GM19438 (cell line): ENCODE measurements around the gene AAGAB.

Experiments
- ATAC-seq: cut with Tn5 transposase; IDR thresholded peaks from one replicate; pipeline ENCODE4 v1.9.1; 2021; ENCODE audit warnings: low read depth; ENCODE audit not compliant: unreplicated experiment

The AAGAB gene

GRCh38 chr15:67212684-67213367, 41.6 kb downstream of the AAGAB start:
- no peak for ATAC-seq

- ATAC-seq: no peak
Measured at GRCh38 chr15:67210555-67211168, 43.8 kb downstream of the AAGAB start.

DNA sequence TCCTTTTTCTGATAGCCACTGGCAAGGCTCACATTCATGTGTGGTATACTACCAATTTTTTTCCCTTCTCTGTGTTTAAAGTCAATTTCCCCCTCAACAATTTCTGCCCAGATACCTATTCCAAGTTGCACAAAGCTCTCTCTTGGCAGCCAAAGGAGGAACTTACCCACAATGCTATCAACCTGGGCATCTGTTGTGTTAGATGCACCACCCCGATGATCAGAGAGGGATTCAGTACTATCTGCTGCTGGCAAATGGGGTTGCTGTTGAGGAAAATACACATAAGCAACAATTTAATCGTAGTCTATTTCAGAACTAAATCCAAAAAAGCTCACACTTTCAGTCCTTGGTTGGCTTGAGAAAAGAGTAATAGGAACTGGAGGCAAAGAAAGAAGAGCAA, 46.1 kb downstream of the AAGAB start:
- ATAC-seq: no peak

DNA sequence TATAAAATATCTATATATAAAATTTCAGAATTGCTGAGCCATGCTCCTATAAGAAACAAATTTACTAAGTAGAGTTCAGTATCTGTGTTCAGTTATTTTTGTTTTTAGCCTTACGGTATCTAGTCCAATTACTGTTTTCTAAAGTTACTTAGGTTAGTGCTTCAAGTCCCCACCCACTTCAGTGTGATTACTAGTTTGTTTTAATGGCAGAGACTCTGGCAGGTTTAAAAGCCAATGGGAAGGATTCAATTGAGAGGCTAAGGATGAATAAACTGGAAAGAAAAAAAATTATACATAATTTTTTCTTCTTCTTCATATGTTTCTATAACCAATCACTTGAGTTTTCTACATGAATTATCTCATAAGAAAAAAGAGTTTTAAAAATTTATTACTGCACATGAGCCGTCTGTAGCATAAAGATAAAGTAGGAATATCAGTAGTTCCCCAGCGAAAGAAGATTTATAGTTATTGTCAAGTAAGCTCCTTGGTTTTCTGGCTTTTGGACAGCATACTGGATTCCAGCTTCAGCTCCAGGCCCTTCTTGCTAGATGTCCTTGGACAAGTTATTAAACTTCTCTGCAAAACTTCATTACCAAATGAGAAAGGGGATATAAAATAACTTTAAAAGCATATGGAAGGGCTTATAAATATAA, 46.8 kb downstream of the AAGAB start:
- no peak for ATAC-seq

GRCh38 chr15:67202991-67203390, 51.5 kb downstream of the AAGAB start:
- no peak for ATAC-seq

DNA sequence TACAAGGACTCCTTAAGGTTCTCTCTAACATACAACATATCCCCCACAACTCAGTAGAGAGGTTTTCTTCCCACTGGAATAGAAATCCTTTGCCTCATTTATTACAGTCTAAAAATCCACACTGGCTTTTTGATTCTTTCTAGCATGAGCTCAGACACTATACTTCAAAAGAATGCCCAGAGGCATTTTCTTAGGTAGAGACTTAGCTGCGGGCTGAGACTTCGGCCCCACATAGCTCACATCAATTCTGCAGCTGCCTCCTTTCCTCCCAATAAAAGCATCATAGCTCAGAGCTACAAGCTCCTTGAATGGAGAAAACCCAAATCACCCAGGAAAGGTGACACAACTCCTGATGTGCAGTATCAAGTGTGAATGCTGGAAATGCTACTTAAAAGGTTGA, 52.4 kb downstream of the AAGAB start:
- ATAC-seq: no peak

DNA sequence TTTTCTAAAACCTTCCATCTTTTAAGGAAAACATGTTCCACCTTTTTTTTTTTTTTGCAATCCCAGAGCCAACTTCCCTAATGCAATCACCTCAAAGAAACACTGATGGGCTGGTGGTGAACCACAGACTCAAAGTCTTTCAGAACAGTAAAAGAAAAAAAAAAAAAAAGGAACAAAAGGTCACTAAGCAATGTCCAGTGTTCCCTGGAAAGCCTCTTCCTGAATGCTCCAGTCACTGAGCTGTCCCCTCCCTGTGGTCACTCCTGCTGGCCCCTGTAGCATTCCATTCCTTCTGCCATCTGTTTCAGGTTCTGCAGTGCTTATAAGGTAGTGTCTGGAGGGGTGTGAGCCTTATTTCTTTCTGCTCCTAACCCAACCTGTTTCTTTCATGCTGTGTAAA, 53.3 kb downstream of the AAGAB start:
- no peak for ATAC-seq

DNA sequence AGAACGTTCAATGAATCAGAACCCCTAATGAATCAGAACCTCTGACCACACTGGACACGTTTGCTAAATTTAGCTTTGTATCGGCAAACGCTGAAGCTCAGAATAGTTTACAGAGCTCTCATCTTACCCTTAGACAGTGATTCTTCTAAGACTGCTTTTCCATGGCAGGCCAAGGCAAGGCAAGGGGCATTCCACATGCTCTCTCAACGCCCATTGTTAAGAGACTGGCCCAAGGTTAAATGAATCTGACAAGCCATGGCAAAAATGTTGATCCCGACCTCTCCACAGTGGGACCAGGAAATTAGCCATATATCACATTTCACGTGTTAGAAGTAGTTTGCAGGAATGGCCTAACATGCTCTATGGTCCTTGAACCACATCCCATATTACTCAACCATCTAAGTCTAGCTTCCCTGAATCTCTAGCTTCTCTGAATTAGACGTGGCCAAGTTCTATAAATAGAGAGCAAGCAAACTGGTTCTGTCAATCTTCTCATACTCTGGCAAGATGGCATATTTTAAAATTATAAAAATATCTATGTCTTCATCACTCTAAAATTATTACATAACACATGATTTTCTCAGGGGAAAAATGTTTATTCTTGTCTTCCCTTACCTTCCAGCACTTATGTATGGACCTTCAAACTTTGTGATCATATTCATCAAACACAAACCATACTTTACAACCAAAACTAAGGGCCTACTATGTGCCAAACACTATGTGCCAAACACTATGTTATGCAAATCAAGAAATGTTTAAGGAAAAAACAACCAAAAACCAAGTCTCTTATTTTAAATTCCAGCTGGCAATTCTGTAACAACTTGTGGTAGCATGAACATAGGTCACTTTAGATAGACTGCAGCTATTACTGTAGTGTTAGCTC, 54.3 kb downstream of the AAGAB start:
- no peak for ATAC-seq

- ATAC-seq: no peak
Measured at GRCh38 chr15:67199391-67199790, 55.1 kb downstream of the AAGAB start.

GRCh38 chr15:67198157-67198754, 56.2 kb downstream of the AAGAB start:
- no peak for ATAC-seq

GRCh38 chr15:67197364-67197695, 57.1 kb downstream of the AAGAB start:
- ATAC-seq: no peak

DNA sequence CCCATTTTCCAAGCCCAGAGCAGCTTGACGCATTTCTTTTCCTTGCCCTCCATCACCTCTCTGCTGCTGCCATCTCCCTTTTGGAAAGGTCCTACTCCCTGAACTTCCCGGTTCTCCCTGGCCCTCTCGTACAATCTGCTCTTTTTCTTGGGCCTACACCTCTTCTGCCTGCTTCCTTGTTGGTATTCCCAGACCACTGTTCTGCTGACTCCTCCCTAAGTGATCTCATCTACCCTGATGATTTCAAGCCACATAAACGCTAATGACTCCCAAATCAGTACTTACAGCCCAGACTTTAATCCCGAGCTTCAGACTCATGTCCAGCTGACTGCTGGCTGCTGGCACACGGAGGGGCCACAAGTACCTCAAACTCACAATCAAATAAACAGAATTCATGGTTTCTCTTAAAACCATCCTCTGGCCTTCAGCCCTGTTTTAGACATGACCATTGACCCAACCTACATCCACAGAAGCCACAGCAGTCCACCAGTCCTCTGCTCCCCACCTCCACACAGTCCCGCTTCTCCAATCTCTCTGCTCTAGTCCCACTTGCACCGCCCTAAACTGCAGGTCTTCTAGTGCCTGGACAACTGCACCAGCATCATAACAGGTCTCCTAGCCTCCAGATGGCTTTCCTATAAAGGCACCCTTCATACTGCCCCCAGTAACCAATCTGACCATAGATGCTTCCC, 57.6 kb downstream of the AAGAB start:
- no peak for ATAC-seq

DNA sequence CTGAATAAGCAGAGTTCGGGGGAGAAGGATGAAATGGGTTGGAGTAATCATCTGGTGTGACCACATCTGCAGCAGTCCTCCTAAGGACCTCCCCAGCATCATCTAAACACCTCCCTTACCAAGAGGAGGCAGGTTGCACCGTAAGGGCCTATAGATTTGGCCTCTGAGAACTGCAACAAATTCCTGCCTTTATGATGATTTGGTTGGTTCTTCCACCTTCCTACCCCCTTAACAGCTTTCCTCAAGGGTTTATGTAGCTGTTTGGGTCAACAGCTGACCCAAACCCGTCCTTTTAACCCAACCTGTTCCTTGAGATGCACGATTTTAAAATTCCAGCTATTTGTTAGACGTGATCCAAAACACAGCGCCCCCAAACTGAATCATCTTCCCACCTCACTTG, 58.2 kb downstream of the AAGAB start:
- ATAC-seq: no peak

GRCh38 chr15:67195305-67195704, 59.2 kb downstream of the AAGAB start:
- ATAC-seq: no peak

- ATAC-seq: no peak
Measured at GRCh38 chr15:67194171-67195114, 60.0 kb downstream of the AAGAB start.

- ATAC-seq: no peak
Measured at GRCh38 chr15:67193223-67193990, 61.1 kb downstream of the AAGAB start.

DNA sequence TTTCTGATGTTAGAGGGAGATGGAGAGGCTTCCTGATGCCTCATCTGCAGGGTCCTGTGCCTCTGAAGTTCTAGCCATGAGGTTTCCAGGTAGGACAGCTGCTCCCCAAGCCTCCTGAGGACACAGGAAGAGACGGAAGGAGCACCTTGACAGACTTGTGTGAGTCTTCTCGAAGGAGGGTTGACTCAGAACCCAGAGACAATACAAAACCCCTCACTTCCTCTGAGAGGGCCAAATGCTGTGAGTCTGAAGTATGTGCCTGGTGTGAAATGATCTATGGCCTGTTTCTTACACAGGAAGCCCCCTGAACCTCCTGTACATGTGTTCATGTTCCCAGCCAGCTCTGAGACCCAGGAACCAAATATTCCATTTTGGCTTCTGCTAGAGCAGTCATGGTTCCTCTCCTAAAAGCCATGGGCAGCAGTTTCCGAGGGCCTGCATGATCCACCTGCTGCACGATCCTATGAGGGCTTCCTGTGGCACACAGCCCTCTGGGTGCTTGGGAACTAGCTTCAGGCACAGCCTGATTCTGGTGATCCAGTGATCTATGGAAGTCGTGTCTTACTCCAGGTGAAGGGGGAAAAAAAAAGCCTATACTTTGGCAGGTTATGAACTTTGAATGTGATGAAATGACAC, 62.2 kb downstream of the AAGAB start:
- ATAC-seq: no peak

- ATAC-seq: no peak
Measured at GRCh38 chr15:67190813-67191212, 63.6 kb downstream of the AAGAB start.
